Sigmoid colon (tissue), 7 donors: ENCODE data around the gene JAKMIP1. TPM values are rescaled to one million over a fixed set of nuclear protein-coding genes. Genes with fewer than 3 reads are reported as not detected.

ENCODE experiments used
- DNase-seq: peaks from one replicate; pipeline ENCODE4 v3.0.0-alpha.2; 2019
- H3K27ac ChIP-seq, 4 donors: fragments of 200-600 bp; sonication (generic); one replicate each; pipeline ENCODE4 v1.5.1; 2016 to 2019; ENCODE audit warnings: mild to moderate bottlenecking in 1 of 4
- H3K27me3 ChIP-seq, 3 donors: fragments of 200-600 bp; sonication (generic); one replicate each; pipeline ENCODE4 v1.5.1; 2019; ENCODE audit warnings: mild to moderate bottlenecking in 1 of 3
- H3K36me3 ChIP-seq, 4 donors: fragments of 200-600 bp; sonication (generic); one replicate each; pipeline ENCODE4 v1.5.1; 2016 to 2019
- H3K4me1 ChIP-seq, 4 donors: fragments of 200-600 bp; sonication (generic); one replicate each; pipeline ENCODE4 v1.5.1; 2017 to 2019
- H3K4me3 ChIP-seq, 4 donors: fragments of 200-600 bp; sonication (generic); one replicate each; pipeline ENCODE4 v1.5.1; 2017 to 2019; ENCODE audit warnings: mild to moderate bottlenecking in 2 of 4, moderate library complexity in 1 of 4
- H3K9me3 ChIP-seq, 4 donors: fragments of 200-600 bp in 3 of 4; sonication (generic) in 3 of 4; one replicate each; pipeline versions ENCODE4 v1.5.1 to v1.6.1; 2013 to 2019
- EP300 ChIP-seq, 4 donors: sonication (generic); formaldehyde crosslinking; IDR thresholded peaks; one replicate each; pipeline ENCODE4 v1.6.1; 2017; ENCODE audit warnings: antibody characterized with exemption in 4 of 4
- POLR2A ChIP-seq, 2 donors: fragments of 450-650 bp; IDR thresholded peaks; one replicate each; pipeline ENCODE4 v1.6.1; 2016; ENCODE audit warnings: antibody characterized with exemption in 2 of 2, mild to moderate bottlenecking in 2 of 2, moderate library complexity in 2 of 2
- POLR2AphosphoS5 ChIP-seq, 4 donors: sonication (generic); formaldehyde crosslinking; IDR thresholded peaks; one replicate each; pipeline ENCODE4 v1.6.1; 2017; ENCODE audit warnings: antibody characterized with exemption in 4 of 4
- WGBS, 2 donors: extraction: QIAGEN DNeasy Blood & Tissue Kit; methylation state at CpG; one replicate each; pipeline ENCODE4 v1.1.7; 2013; 5-methylcytosine and 5-hydroxymethylcytosine counted together
- intact Hi-C: fragments of 100-400 bp; cut with DNase I; formaldehyde crosslinking; loops from one replicate; pipeline ENCODE4 v1.15.1; 2023
- polyA plus RNA-seq, 3 donors: library from polyadenylated mRNA; stranded (reverse); fragments of 200-250 nt; gene quantifications; one replicate each; pipeline ENCODE4 v1.2.3, GENCODE V29; 2013
- total RNA-seq, 4 donors: library from RNA; depleted of rRNA; stranded (reverse); fragments of >200 nt; gene quantifications; one replicate each; pipeline ENCODE4 v1.1.0, GENCODE V29; 2016
- TF ChIP-seq, protein P1 (sequence below), 4 experiments: fragments of 450-650 bp in 3 of 4; fragments of 200-600 bp in 1 of 4; IDR thresholded peaks; one replicate each; pipeline ENCODE4 v1.5.1; 2016 to 2019; ENCODE audit warnings: antibody characterized with exemption in 4 of 4, mild to moderate bottlenecking in 3 of 4, moderate library complexity in 2 of 4
- donor health status: healthy with polysubstance abuse.
- donor health status: Bipolar disorder and iron deficiency.
- donor health status: healthy.

Gene JAKMIP1
- total and polyA plus RNA-seq, 7 donors, result 0.49 to 3.9 (median 1.8) TPM; not detected in 2

GRCh38 chr4:6242271-6243029 is 42.1 kb upstream of the JAKMIP1 start:
- H3K27me3 ChIP-seq, result peaks cover 0 to 60% (median 17%) of the 10 kb centered on the region in 3 donors
- TF ChIP-seq EP300 (IDR thresholded peaks at IDR 0.05) (no peak), POLR2A (IDR thresholded peaks at IDR 0.05) (no peak), POLR2AphosphoS5 (IDR thresholded peaks at IDR 0.05) (no peak)
- TF ChIP-seq, protein P1, sequence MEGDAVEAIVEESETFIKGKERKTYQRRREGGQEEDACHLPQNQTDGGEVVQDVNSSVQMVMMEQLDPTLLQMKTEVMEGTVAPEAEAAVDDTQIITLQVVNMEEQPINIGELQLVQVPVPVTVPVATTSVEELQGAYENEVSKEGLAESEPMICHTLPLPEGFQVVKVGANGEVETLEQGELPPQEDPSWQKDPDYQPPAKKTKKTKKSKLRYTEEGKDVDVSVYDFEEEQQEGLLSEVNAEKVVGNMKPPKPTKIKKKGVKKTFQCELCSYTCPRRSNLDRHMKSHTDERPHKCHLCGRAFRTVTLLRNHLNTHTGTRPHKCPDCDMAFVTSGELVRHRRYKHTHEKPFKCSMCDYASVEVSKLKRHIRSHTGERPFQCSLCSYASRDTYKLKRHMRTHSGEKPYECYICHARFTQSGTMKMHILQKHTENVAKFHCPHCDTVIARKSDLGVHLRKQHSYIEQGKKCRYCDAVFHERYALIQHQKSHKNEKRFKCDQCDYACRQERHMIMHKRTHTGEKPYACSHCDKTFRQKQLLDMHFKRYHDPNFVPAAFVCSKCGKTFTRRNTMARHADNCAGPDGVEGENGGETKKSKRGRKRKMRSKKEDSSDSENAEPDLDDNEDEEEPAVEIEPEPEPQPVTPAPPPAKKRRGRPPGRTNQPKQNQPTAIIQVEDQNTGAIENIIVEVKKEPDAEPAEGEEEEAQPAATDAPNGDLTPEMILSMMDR (IDR thresholded peaks at IDR 0.05), result no peak
- peak; percentile 52 for DNase-seq

DNA sequence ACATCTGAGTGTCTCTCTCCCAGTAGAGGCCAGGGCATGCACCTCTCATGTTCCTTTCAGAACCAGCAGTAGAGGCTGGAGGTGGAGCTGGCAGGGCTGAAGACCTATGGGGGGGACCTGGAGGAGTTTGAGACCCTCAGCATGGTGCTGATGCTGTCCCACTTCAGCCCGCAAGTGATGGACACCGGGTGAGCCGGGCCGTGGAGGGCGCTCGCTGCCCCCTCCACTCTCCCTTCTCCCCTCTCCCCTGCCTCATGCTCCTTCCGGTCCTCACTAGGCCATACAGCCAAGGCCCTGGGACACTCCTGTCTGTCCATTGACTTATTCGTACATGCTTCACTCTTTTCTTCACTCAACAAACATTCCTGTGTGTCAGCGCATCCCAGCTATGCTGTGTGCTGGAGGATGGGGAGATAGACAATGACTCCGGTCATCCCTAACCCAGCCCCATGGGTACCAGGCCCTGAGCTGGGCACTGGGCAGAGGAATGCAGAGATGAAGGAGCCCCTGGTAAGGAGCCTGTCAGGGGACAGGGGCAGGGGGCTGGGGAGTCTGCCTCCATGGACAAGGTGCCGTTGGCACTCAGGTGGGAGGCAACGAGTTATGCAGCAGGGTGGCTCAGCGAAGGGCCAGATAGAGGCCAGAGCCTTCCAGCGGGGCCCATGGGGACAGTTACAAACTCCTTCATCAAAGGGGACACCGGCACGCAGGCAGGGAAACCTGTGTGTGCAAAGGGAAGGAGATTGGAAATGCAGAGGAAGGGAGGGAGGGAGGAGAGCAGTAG is 40.9 kb upstream of the JAKMIP1 start:
- 88% methylated on average over 16 of the region's 16 CpGs for WGBS, 2 donors
- intact Hi-C loops, result no loop called here
- peaks cover 0 to 12% (median 10%) of the 10 kb centered on the region in 4 donors for H3K4me1 ChIP-seq
- TF ChIP-seq, protein P1 (IDR thresholded peaks at IDR 0.05), result no peak
- no peak for TF ChIP-seq POLR2A (IDR thresholded peaks at IDR 0.05)
- no peak for TF ChIP-seq POLR2AphosphoS5 (IDR thresholded peaks at IDR 0.05)
- TF ChIP-seq EP300 (IDR thresholded peaks at IDR 0.05), result no peak
- H3K9me3 ChIP-seq, result peaks cover 0 to 4% (median 0%) of the 10 kb centered on the region in 4 donors
- no peaks in the 10 kb centered on the region for H3K36me3 ChIP-seq
- no peak overlapping the region for H3K27ac ChIP-seq
- H3K4me3 ChIP-seq, result no peak overlapping the region
- H3K27me3 ChIP-seq, result peaks cover 0 to 56% (median 14%) of the 10 kb centered on the region in 3 donors
- peak; percentile 34 for DNase-seq

More at GRCh38 chr4:6242271-6243029, 42.1 kb upstream of the JAKMIP1 start:
- Histone ChIP-seq H3K4me1 (peaks cover 0 to 11% (median 10%) of the 10 kb centered on the region in 4 donors), H3K4me3 (no peak overlapping the region), H3K36me3 (no peaks in the 10 kb centered on the region), H3K27ac (no peak overlapping the region), H3K9me3 (peaks cover 0 to 4% (median 0%) of the 10 kb centered on the region in 4 donors)
- WGBS, 2 donors, result 78 to 80% methylated on average over 12 of the region's 12 CpGs
- intact Hi-C loops, result no loop called here

DNA sequence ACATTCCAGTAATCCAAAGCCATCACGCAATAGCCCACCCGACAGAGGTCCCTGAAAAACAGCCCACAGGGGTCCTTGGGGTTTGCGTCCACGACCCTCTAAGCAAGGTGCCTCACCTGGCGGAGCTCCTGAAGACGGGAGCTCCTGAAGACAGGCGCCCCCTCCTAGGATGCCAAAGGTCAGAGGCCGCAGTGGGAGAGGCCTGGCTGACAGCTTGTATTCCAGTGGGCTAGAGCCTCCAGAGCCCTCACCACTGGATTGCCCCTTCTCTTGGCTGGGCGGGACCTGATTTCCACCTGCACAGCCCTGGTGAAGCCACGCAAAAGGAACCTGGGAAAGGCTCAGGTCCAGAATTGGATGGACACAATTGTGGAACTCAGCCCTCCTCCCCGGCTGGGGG is 39.6 kb upstream of the JAKMIP1 start:
- Histone ChIP-seq H3K36me3 (no peaks in the 10 kb centered on the region), H3K4me1 (peaks cover 0 to 4% (median under 1%) of the 10 kb centered on the region in 4 donors), H3K9me3 (peaks cover 0 to 4% (median 0%) of the 10 kb centered on the region in 4 donors), H3K4me3 (no peak overlapping the region), H3K27ac (no peak overlapping the region), H3K27me3 (peaks cover 0 to 49% (median 4%) of the 10 kb centered on the region in 3 donors)
- 77 to 78% methylated on average over 11 of the region's 11 CpGs for WGBS, 2 donors
- TF ChIP-seq POLR2AphosphoS5 (IDR thresholded peaks at IDR 0.05) (no peak), EP300 (IDR thresholded peaks at IDR 0.05) (no peak), POLR2A (IDR thresholded peaks at IDR 0.05) (no peak)
- TF ChIP-seq, protein P1 (IDR thresholded peaks at IDR 0.05), result no peak
- peak; percentile 15 for DNase-seq
- intact Hi-C loops, result no loop called here

GRCh38 chr4:6239486-6239885 is 39.1 kb upstream of the JAKMIP1 start:
- WGBS, 2 donors, result 81% methylated on average over 8 of the region's 8 CpGs
- Histone ChIP-seq H3K4me3 (no peak overlapping the region), H3K9me3 (peaks cover 0 to 4% (median 0%) of the 10 kb centered on the region in 4 donors), H3K27me3 (peaks cover 0 to 49% (median 6%) of the 10 kb centered on the region in 3 donors), H3K27ac (no peak overlapping the region), H3K4me1 (peaks cover 0 to 4% (median 0%) of the 10 kb centered on the region in 4 donors), H3K36me3 (no peaks in the 10 kb centered on the region)
- DNase-seq, result peak; percentile 36
- TF ChIP-seq EP300 (IDR thresholded peaks at IDR 0.05) (no peak), POLR2AphosphoS5 (IDR thresholded peaks at IDR 0.05) (no peak), POLR2A (IDR thresholded peaks at IDR 0.05) (no peak)
- TF ChIP-seq, protein P1 (IDR thresholded peaks at IDR 0.05), result no peak
- intact Hi-C loops, result no loop called here
